Putamen (tissue), 1 donor: ENCODE results near the gene CMC2.

Experiments
- DNase-seq: peaks from one replicate; pipeline ENCODE4 v3.0.0-alpha.2; 2016; ENCODE audit warnings: low spot score

The CMC2 gene

DNA sequence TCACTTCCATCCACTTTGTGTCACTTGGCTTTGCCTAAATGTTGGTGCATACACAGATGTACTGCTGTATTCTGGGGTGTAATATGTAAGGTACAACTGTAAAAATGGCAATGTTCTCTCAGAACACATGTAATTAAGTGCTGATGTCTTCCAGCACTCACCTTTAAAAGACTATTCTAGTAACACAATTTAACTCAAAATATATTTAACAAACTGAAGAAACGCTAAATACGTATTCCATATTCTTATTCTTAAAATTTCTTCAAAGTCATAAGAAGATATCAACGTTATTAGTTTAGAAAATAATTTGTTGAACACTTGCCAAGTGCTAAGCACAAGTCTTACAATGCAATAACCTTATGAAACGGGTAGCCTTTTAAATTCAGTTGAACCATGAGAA, 3.6 kb downstream of the CMC2 start:
- no peak for DNase-seq

DNA sequence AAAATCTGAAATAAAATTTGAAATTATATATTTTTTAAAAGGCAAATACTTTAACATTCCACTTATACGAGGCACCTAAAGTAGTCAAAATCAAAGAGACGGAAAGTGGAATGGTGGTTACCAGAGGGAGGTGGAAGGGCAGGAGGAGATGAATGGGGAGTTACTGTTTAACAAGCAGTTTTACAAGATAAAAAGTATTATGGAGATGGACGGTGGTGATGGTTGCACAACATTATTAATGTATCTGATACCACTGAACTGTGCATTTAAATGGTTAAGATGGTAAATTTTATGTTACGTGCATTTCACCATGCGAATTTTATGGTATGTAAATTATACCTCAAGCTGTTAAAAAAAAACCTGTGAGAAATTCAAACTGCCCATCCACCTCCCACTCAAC, 5.4 kb downstream of the CMC2 start:
- no peak for DNase-seq

DNA sequence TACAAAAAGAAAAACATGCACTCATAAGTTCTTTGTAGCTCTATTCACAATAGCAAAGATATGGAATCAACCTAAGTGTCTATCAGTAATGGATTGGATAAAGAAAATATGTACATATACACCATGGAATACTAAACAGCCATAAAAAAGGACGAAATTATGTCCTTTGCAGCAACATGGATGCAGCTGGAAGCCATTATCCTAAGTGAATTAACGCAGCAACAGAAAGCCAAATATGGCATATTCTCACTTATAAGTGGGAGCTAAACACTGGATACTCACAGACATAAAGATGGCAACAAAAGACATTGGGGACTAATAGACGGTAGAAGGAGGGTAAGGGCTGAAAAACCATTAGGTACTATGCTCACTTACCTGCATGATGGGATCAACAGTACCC, 5.8 kb downstream of the CMC2 start:
- no peak for DNase-seq

DNA sequence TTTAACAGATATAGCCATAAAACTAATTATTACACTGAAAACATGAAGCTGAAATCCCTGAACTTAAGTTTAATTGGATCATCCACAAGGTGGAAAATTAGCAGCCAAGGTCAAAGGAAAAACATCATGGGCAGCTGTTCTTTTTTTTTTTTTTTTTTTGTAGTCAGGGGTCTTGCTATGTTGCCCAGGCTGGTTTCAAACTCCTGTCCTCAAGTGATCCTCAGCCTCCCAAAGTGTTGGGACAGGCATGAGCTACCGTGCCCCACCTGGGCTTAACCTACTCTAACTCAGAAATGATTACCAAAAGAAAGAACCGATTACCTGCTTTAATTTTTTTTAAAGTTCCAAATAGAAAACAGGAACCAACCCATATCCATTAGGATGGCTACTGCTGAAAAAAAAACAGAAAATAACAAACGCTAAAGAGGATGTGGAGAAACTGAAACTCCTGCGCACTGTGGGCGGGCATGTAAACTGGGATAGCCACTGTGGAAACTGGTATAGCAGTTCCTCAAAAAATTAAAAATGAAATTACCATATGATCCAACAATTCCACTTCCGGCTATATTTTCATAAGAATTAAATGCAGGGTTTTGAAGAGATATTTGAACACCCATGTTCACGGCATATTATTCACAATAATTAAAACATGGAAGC, 8.6 kb downstream of the CMC2 start:
- no peak for DNase-seq

DNA sequence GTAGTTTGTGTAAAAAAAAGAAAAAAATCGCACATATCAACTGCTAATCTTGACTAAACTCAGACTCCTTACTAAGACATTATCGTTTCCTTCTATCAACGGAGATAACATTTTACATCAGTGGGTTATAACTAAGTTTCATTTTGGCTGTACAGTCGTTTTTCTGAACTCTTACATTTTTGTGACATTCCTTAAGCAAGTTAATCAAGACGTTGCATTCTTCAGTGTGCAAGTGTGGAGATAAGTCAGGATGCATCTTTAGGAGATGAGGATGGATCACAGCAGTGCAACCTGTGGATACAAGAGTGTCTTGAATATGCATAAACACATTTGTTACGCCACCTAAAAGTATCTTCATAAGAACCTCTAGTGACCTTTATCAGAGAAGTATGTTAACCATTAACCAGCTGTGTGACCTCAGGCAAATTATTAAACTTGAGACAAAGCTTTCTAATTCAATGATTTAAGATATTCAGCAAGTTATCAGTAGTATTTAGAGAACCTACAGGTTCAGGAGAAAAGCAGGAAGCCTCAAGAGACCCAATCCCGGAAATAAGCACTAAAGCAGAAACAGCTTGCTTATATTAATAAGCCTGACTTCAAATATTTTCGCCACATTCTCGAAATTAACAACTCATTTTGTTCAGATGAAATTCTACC, 9.4 kb downstream of the CMC2 start:
- no peak for DNase-seq

DNA sequence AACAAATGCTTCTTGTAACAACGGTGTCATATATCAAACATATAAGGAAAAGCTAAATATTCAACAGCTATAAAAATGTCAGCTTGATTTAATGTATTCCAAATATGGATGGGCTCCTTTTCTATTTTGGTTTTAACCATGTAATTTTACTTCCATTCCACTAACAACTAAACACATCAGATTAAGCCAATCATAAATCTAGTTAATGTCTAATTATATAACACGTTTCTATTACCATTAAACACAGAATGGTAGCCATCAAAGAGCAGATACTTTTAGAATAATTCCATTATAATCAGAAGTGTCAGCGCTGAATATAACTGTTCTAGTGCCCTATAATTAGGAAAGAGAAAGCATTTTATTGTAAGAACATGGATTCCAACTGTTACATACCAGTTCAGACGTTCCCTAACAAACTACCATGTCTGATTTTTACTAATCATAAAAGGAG, 10.0 kb downstream of the CMC2 start:
- no peak for DNase-seq

DNA sequence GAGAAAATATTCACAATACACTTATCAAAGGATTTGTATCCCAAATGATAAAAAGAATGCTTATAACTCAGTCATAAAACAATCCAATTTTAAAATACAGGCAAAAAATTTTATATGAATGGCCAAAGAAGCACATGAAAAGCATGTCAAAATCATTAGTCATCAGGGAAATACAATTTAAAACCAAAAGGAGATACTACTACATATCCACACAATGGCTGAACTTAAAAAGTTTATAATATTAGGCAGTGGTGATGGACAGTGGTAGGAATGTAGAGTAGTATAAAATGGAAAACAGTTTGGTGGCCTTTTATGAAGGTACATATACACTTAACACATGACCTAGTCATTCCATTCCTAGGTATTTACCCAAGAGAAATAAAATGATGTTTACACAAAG, 12.2 kb downstream of the CMC2 start:
- DNase-seq: no peak

DNA sequence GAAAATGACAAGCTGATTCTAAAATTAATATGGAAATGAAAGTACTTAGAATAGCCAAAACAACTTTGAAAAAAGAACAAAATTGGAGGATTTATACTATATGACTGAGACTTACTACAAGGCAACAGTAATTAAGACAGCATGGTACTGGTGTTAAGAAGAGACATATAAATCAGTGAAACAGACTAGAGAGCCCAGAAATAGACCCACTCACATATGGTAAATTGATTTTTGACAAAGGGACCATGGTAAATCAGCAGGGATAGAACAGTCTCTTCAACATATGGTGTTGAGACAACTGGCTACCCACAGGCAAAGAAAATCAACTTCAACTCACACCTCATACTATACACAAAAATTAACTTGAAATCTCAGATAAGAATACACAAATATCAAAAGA, 12.9 kb downstream of the CMC2 start:
- DNase-seq: no peak

DNA sequence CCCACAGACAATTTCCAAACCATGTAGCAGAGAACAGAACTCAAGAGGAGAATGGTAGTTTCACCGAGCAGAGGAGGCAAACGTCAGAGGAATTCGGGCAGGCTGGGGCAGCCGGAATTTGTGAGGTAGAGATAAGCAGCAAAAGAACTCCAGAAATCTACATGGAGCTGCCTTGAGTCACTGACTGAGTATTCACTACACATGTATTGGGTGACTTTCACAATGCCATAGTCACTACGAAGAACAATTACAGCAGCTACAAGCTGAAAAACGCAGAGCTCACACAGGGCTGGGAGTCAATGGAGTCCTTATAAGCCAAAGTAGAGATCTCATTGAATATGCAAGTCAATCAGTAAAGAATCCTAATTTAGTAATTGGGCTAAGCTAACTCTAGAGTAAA, 13.4 kb downstream of the CMC2 start:
- DNase-seq: no peak

DNA sequence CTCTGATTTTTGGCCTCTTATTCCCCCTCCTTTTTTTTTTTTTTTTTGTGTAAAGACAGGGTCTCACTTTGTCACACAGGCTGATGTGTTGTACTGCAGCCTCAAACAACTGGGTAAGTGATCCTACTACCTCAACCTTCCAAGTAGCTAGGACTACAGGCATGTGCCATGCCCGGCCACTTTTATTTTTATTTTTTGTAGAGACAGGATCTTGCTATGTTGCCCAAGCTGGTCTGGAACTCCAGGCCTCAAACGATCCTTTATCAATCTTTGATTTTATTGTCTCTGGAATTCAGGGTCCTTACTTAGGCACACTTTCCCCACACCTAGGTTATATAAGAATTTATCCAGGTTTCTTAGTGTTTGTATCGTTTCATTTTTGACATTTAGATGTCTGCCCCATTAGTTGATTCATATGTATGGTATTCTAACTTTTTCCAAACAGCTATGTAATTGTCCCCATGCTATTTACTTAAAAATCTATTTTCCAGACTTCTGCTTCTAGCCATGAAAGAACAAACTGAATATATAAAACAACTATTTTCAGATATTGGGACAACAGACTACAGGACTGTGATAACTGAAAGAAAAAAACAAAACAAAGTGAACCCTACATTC, 13.9 kb downstream of the CMC2 start:
- DNase-seq: no peak

DNA sequence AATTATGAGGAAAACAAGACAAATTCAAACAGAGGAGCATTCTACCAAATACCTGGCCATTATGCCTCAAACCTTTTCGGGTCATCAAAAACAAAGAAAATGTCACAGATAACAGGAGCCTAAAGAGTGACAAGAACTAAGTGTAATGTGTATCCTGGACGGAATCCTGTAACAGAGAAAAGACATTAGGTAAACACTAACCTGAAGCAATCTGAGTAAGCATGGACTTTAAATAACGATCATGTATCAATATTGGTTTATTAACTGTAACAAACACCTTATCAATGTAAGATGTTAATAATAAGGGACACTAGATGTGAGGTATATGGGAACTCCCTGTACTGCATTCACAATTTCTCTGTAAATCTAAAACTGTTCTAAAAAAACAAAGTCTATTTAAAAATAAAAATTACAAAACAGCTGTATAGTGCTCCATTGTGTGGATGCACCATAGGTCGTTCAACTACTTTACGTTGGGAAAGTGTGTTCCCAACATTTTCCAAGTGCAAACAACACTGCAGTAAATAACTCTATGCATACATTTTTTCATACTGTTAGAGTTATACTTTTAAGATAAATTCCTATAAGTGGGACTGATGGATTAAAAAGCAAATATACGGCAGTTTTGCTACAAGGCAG, 14.8 kb downstream of the CMC2 start:
- DNase-seq: no peak

DNA sequence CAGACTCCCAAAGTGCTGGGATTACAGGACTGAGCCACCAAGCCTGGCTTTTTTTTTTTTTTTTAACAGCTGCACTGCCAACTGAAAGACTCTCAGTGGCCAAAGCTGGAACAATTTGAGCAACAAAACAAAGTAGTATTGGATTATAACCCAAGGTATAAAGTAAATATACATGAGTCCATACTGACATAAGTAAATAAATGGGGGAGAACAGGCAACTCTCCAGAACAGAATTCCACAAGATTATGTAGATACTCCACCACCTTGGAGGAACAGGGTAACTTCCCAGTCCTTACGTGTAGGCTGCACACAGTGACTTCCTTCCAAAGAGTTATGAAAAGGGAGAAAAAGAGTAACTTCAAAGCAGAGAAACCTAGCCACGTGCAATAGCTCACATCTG, 15.7 kb downstream of the CMC2 start:
- DNase-seq: no peak

DNA sequence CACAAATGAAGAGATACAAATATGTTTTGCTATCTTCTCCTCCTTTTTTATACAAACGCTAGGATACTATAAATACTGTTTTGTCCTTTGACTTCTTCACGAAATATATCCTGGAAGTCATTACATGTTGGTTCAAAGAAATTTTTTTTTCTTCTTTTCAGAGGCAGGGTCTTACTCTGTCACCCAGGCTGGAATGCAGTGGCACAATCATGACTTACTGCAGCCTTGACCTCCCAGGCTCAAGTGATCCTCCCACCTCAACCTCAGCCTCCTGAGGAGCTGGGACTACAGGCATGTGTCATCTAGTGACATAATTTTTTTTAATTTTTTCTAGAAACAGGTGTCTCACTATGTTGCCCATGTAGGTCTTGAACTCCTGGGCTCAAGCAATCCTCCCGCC, 16.1 kb downstream of the CMC2 start:
- no peak for DNase-seq

DNA sequence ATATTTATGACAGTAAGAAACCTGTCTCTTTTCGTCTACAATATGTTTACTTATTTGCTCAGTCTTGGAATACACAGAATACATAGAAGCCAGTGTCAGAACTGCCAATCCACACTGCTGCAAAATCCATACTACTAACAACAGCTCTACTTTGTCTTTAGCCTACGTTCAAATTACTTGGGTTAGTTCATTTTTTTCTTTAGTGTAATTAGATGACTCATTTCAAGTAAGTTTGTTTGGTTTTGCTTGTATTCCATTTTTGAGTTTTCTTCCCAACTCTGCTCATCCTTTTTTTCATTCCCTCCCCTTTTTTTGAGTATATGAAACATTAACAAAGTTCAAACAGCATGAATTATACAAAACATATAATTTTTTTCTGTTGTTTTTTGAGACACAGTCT, 16.9 kb downstream of the CMC2 start:
- no peak for DNase-seq

DNA sequence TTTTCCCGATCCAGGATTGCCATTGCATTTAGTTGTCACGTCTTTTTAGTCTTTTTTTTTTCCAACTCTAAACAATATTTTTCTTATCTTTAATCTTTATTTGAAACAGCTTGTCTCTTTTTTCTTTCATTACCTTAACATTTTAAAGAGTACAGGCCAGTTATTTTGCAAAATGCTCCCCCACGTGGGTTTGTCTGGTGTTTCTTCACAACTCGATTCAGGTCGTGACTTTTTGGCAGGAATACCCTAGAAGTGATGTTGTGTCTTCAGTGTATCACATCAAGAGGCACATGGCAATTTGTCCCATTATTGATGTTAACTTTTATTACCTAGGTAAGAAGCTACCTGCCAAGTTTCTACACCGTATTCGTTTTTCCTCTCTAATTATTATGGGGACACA, 17.9 kb downstream of the CMC2 start:
- DNase-seq: no peak

DNA sequence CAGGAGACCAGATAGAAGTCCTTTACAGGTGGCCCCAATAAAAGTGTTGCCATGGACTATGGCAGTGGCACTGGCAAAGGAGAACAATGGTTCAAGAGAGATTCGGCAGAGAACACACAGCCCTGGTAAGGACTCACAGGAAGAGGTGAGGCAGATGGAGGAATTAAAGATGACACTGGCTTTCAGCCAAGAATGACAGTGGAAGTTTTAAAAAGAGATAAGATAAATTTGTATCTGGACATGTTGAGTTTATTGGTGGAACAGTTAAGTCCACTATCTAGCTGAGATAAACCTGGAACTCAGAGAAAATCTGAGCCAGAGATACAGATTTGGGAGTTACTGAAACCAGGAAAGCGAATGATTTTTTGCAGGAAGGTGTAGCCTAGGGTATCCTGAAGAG, 20.1 kb downstream of the CMC2 start:
- no peak for DNase-seq

DNA sequence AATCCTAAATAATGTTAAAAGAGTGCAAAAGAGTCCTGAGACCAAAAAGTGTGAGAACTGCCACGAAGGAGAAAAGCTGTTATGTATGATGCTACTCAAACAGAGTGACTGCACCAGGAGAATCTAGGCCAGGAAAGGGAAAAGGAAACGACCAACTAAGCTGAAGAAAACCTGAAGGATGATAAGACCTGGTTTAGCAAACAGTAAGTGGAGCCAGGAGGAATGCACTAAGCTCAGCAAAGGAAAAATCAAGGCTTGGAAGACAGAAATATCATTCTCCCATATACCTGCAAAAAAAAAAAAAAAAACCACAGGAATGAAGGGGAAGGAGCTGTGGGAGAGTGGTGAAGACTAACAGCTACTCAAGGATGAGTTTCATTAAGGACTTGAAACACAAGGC, 21.1 kb downstream of the CMC2 start:
- DNase-seq: no peak

DNA sequence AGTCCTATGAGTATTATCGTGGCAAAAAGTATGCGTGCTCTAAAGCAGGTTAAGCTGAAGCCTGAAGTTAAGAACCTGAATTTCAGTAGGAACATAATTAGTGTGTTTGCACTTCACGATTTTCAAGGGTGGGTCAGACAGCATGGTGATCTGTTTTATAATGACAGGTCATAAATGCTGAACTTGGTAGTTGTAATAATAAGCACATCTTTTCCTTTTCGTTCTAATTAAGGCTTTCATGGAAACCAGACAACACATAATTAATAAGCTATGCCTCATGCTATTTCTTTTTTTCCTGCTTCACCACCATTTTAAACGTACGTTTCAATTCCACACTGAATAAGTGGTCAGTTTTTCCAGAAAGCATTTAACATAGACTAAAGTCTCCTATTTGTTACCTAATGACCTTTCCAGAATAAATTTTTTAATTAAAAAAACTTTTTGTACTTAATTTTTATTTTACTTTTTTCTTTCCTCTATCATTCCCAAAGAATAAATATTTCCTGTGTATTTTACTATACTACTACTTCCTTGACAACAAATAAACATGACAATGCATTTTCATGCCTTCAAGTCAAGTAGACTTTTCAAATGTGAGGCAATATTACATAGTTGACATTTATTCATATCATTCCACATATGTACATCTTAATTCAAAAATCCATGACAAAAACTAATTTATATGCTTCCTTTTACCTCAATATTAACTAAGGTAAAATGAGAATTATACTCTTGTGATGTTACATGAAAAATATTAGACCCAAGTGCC, 22.4 kb downstream of the CMC2 start:
- no peak for DNase-seq

DNA sequence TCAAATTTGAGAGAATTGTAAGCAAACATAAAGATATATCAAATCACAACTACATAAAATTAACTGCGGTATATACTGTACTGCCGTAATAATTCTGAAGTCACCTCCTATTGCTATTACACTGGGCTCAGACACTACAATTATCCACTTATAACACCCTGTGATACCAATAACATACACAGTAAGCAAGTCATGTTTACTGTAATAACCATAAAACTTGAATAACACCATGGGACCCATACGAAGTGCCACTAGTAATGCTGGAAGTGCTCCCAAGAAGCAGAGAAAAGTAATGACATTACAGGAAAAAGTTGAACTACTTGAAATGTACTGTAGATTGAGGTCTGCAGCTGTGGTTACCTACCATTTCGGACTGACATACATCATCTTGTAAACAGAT, 24.0 kb downstream of the CMC2 start:
- no peak for DNase-seq

DNA sequence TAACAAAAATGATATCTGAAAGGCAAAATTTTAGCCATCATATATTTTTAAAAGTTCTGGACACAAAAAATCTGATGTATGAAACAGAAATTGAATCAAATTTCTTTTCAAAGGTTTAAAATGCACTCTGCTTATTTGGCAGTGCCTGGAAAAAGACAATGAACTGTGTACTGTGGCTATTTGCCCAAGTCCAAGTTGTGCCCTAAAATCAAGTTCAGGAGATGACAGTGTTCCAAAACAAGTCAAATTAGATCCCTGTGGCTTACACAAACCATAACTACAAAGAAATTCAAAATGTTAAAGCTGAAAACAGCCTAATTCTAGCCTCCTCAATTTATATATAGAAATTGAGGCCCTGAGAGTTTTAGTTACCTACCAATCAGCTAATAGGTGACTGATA, 25.6 kb downstream of the CMC2 start:
- DNase-seq: no peak

DNA sequence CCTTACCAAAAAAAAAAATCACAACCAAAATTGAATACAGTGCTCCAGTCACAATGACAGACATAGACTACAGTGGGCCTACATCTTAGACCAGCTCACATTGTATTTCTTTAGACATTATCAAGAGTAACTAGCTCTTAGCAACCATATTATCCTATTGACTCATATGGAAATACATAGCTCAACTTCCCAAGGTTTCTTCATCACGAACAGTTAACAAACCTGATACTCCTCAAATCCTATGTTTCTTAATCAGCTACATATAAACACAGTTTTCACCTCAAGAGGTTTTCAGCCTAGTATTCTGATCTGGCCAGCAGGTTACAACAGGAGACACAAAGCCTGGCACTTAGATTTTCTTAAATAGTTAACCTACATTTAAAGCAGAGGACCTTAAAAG, 29.7 kb downstream of the CMC2 start:
- no peak for DNase-seq

DNA sequence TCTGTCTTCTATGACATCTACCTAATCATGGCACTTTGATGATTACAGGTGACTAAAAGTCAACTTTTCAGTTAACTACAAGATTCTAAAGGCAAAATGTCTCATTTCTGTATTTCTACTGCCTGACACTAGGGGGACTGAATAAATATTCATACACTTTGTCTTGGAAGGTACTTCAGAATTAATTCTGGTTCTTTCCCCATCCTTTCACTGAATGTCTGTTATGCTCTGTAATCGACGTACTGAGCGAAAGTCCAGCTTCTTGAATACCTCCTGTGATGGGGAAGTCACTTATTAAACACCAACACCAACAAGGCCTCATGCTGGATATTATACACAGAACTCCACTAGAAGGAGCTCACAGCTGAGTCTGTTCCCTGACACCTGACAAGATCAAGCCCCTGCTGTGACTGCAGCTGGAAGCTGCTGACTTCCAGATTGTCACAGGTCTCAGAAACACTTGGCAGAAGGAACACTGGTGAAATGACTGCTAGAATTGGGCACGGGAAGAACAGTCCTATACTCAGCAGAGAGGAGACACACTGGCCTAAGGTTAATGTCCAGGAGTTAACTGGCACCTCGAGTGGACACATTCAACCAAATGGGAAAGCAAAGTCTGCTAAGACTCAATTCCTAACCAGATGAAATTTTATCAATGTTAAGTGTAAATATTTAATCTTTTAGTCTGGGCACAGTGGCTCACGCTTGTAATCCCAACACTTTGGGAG, 31.9 kb downstream of the CMC2 start:
- no peak for DNase-seq
